Measurements from ENCODE around the gene PASK.

Gene PASK

DNA sequence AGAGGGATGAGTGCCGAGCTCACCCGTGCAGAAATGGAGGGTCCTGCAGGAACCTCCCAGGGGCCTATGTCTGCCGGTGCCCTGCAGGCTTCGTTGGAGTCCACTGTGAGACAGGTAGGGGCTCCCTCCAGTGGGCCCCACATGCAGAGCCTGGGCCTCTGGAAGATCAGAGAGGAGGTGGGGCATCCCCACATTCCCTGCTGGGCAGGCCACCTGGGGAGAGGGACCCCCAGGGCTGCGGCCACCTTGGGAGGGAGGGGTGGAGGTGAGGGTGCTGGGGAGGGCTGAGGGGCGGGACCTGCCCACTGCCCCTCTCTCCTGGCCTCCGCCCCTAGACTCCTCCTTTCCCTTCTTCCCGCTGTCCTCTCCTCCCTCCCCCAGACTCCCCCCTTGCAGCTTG is 85.7 kb downstream of the PASK start:
- no peak for DNase-seq

DNA sequence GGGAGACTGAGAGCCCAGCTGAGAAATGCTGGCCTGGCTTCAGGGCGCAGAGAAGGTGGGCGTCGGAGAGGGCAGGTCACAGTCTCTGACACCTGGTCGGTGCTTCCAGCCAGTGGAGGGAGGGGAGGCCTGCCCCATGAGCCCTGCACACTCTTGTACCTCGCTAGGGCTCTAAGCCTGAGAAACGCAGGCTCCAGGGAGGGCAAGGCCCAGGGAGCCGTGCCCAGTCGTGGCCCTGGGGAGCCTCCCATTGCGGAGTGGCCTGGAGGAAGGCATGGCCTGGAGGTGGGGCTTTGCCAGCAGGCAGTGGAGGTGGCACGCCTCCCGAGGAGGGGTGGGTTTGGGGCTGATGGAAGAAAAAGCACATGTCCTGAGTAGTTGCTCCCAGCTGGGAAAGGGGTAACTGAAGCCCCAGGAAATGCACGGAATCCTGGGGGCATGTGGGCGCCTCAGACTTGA is 86.2 kb downstream of the PASK start:
- no peak for DNase-seq

- DNase-seq = no peak
Observed at GRCh38 chr2:241062389-241063092, 86.7 kb downstream of the PASK start.

DNA sequence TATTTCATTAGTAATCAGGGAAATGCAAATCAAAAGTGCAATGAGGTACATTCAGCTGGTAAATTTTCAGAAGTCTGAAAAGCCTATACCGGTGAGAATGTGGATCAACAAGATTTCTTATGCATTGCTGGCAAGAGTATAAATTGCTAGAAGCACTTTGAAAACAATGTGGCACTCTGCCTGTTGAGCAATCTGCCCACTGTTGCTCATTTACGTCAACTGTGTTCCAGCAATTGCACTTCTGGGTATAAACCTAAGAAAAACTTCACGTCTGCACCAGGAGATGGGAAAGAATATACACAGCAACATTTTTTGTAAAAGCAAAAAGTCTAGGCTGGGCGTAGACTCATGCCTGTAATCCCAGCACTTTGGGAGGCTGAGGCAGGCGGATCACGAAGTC is 88.0 kb downstream of the PASK start:
- no peak for DNase-seq

Data from DMS79 treated with DMSO at 0.1 percent for 48 hours (cell line).